Neural progenitor cell (in vitro differentiated cells): ENCODE data around the gene CCDC33. TPM values are rescaled to one million over a fixed set of nuclear protein-coding genes. Genes with fewer than 3 reads are reported as not detected.

Source experiments
- DNase-seq: peaks from one replicate; pipeline ENCODE4 v3.0.0-alpha.2; 2016; ENCODE audit warnings: low spot score
- H2AFZ ChIP-seq: fragments of 200-600 bp; sonication (generic); replicated peaks from 2 replicates; pipeline ENCODE4 v1.6.1; 2016; ENCODE audit warnings: antibody characterized with exemption
- H3F3A ChIP-seq: fragments of 200-600 bp; sonication (generic); 2 replicates; pipeline ENCODE4 v1.6.1; 2016; ENCODE audit warnings: antibody characterized with exemption, low read depth
- H3K27ac ChIP-seq: fragments of 200-600 bp; sonication (generic); 2 replicates; pipeline ENCODE4 v1.5.1; 2016; ENCODE audit warnings: mild to moderate bottlenecking
- H3K27me3 ChIP-seq: fragments of 200-600 bp; sonication (generic); 2 replicates; pipeline ENCODE4 v1.6.1; 2016; ENCODE audit warnings: mild to moderate bottlenecking, moderate library complexity
- H3K36me3 ChIP-seq: fragments of 200-600 bp; sonication (generic); 2 replicates; pipeline ENCODE4 v1.5.1; 2016
- H3K4me1 ChIP-seq: fragments of 200-600 bp; sonication (generic); 2 replicates; pipeline ENCODE4 v1.6.1; 2016; ENCODE audit warnings: mixed run types
- H3K4me2 ChIP-seq: fragments of 200-600 bp; sonication (generic); 2 replicates; pipeline ENCODE4 v1.6.1; 2016
- H3K4me3 ChIP-seq: fragments of 200-600 bp; sonication (generic); 2 replicates; pipeline ENCODE4 v1.5.1; 2016
- H3K79me2 ChIP-seq: fragments of 200-600 bp; sonication (generic); 2 replicates; pipeline ENCODE4 v1.6.1; 2016; ENCODE audit warnings: low read depth
- H3K9ac ChIP-seq: fragments of 200-600 bp; sonication (generic); 2 replicates; pipeline ENCODE4 v1.6.1; 2016
- H3K9me3 ChIP-seq: fragments of 200-600 bp; sonication (generic); 2 replicates; pipeline ENCODE4 v1.5.1; 2016; ENCODE audit warnings: low read depth
- H4K20me1 ChIP-seq: fragments of 200-600 bp; sonication (generic); 2 replicates; pipeline ENCODE4 v1.6.1; 2016; ENCODE audit warnings: low read depth
- H3K27ac Mint-ChIP-seq: 3 replicates; pipeline ENCODE4 v1.8.0; 2021; ENCODE audit warnings: mixed read lengths
- H3K27me3 Mint-ChIP-seq: 2 replicates; pipeline ENCODE4 v1.8.0; 2022; ENCODE audit warnings: low read depth, mild to moderate bottlenecking, inconsistent platforms, moderate library complexity, mixed read lengths; ENCODE audit not compliant: insufficient read depth
- H3K36me3 Mint-ChIP-seq: 3 replicates; pipeline ENCODE4 v1.8.0; 2021; ENCODE audit warnings: mixed read lengths
- H3K4me1 Mint-ChIP-seq: 3 replicates; pipeline ENCODE4 v1.8.0; 2021; ENCODE audit warnings: mixed read lengths
- H3K4me3 Mint-ChIP-seq: 3 replicates; pipeline ENCODE4 v1.8.0; 2021; ENCODE audit warnings: mild to moderate bottlenecking, moderate library complexity, mixed read lengths
- H3K9me3 Mint-ChIP-seq: 3 replicates; pipeline ENCODE4 v1.8.0; 2020; ENCODE audit warnings: mixed read lengths
- CTCF ChIP-seq: fragments of 200-600 bp; sonication (generic); IDR thresholded peaks from 2 replicates; pipeline ENCODE4 v1.5.1; 2017; ENCODE audit warnings: antibody characterized with exemption, mild to moderate bottlenecking
- EZH2 ChIP-seq: fragments of 200-600 bp; sonication (generic); IDR thresholded peaks from 2 replicates; pipeline ENCODE4 v1.6.1; 2017; ENCODE audit warnings: antibody characterized with exemption, mild to moderate bottlenecking, moderate library complexity
- EZH2phosphoT487 ChIP-seq: fragments of 200-600 bp; sonication (generic); IDR thresholded peaks from 2 replicates; pipeline ENCODE4 v1.6.1; 2017; ENCODE audit warnings: antibody characterized with exemption
- total RNA-seq: library from RNA; depleted of rRNA; stranded (reverse); fragments of >200 nt; gene quantifications from 2 replicates; pipeline ENCODE4 v1.2.3, GENCODE V29; 2015; ENCODE audit warnings: low replicate concordance

CCDC33 gene
- total RNA-seq, 1 donor from 2014 or later: not detected

GRCh38 chr15:74291101-74292071 is 55.3 kb downstream of the CCDC33 start:
- Histone ChIP-seq H3K4me2 (peak overlapping the region; percentile 68), H3K4me3 (no peak overlapping the region), H3K4me1 (peaks cover 6% of the 10 kb centered on the region), H2AFZ (no peak overlapping the region), H3F3A (peaks cover 14% of the 10 kb centered on the region), H3K9me3 (no peaks in the 10 kb centered on the region), H3K27ac (no peak overlapping the region), H3K36me3 (no peaks in the 10 kb centered on the region), H3K9ac (no peak overlapping the region), H4K20me1 (peaks cover 13% of the 10 kb centered on the region), H3K27me3 (peaks cover 90% of the 10 kb centered on the region), H3K79me2 (no peaks in the 10 kb centered on the region)
- peaks cover 17% of the 10 kb centered on the region for H3K4me1 Mint-ChIP-seq
- DNase-seq: peak; percentile 97
- TF ChIP-seq EZH2 (peak; percentile 49), EZH2phosphoT487 (no peak), CTCF (no peak)
- peaks cover 32% of the 10 kb centered on the region for H3K27me3 Mint-ChIP-seq
- no peak overlapping the region for H3K27ac Mint-ChIP-seq
- peak overlapping the region; percentile 1 for H3K4me3 Mint-ChIP-seq
- H3K36me3 Mint-ChIP-seq: no peaks in the 10 kb centered on the region
- no peaks in the 10 kb centered on the region for H3K9me3 Mint-ChIP-seq

- no peaks in the 10 kb centered on the region for H3K9me3 ChIP-seq
- no peaks in the 10 kb centered on the region for H3K36me3 Mint-ChIP-seq
- peaks cover 14% of the 10 kb centered on the region for H3F3A ChIP-seq
- H3K79me2 ChIP-seq: no peaks in the 10 kb centered on the region
- peaks cover 77% of the 10 kb centered on the region for H3K27me3 ChIP-seq
- no peak overlapping the region for H2AFZ ChIP-seq
- peaks cover 25% of the 10 kb centered on the region for H3K27me3 Mint-ChIP-seq
- no peaks in the 10 kb centered on the region for H3K36me3 ChIP-seq
- H4K20me1 ChIP-seq: peaks cover 13% of the 10 kb centered on the region
- DNase-seq: no peak
- H3K4me1 Mint-ChIP-seq: peaks cover 15% of the 10 kb centered on the region
- H3K4me1 ChIP-seq: peaks cover 6% of the 10 kb centered on the region
- H3K9ac ChIP-seq: no peak overlapping the region
- H3K4me3 ChIP-seq: no peak overlapping the region
- H3K9me3 Mint-ChIP-seq: no peaks in the 10 kb centered on the region
- H3K27ac Mint-ChIP-seq: no peak overlapping the region
- no peak overlapping the region for H3K27ac ChIP-seq
- no peak overlapping the region for H3K4me2 ChIP-seq
- no peak overlapping the region for H3K4me3 Mint-ChIP-seq
- TF ChIP-seq EZH2 (no peak), CTCF (no peak), EZH2phosphoT487 (no peak)
These were observed 57.1 kb downstream of the CCDC33 start for GRCh38 chr15:74293021-74293810.

- H3K9ac ChIP-seq: no peak overlapping the region
- H3K4me1 ChIP-seq: peaks cover 6% of the 10 kb centered on the region
- no peaks in the 10 kb centered on the region for H3K79me2 ChIP-seq
- H3K4me3 ChIP-seq: no peak overlapping the region
- H3K9me3 Mint-ChIP-seq: no peaks in the 10 kb centered on the region
- H4K20me1 ChIP-seq: peaks cover 13% of the 10 kb centered on the region
- DNase-seq: no peak
- peaks cover 21% of the 10 kb centered on the region for H3K27me3 Mint-ChIP-seq
- TF ChIP-seq EZH2 (no peak), CTCF (no peak), EZH2phosphoT487 (no peak)
- no peaks in the 10 kb centered on the region for H3K9me3 ChIP-seq
- H3K4me2 ChIP-seq: no peak overlapping the region
- peaks cover 69% of the 10 kb centered on the region for H3K27me3 ChIP-seq
- H3K36me3 Mint-ChIP-seq: no peaks in the 10 kb centered on the region
- no peak overlapping the region for H3K27ac ChIP-seq
- H3K4me3 Mint-ChIP-seq: no peak overlapping the region
- no peak overlapping the region for H2AFZ ChIP-seq
- H3K27ac Mint-ChIP-seq: no peak overlapping the region
- H3K36me3 ChIP-seq: no peaks in the 10 kb centered on the region
- H3K4me1 Mint-ChIP-seq: peaks cover 15% of the 10 kb centered on the region
- H3F3A ChIP-seq: peaks cover 14% of the 10 kb centered on the region
These were observed 57.9 kb downstream of the CCDC33 start for GRCh38 chr15:74294010-74294409.
